ENCODE results near the gene EFCAB11.

- TF ChIP-seq CTCF (IDR thresholded peaks at IDR 0.05) (no peak), ZFX (IDR thresholded peaks at IDR 0.05; ENCODE audit: borderline replicate concordance) (no peak)
Observed at GRCh38 chr14:89773644-89774316, 180.8 kb downstream of the EFCAB11 start.
